Coronary artery (tissue), 2 donors: ENCODE measurements around the gene DOCK6.

Experiments used
- DNase-seq: peaks from one replicate; pipeline ENCODE4 v3.0.0-alpha.2; 2017; ENCODE audit warnings: low spot score
- H3K27ac ChIP-seq, 2 donors: fragments of 200-600 bp; sonication (generic); one replicate each; pipeline ENCODE4 v1.5.1; 2016 to 2019
- H3K4me3 ChIP-seq: fragments of 200-600 bp; sonication (generic); 2 replicates; pipeline ENCODE4 v1.5.1; 2016; ENCODE audit warnings: mild to moderate bottlenecking, moderate library complexity
- CTCF ChIP-seq: fragments of 200-600 bp; sonication (generic); IDR thresholded peaks from one replicate; pipeline ENCODE4 v1.5.1; 2019; ENCODE audit warnings: antibody characterized with exemption

DOCK6 gene

GRCh38 chr19:11197291-11198174 is 64.8 kb downstream of the DOCK6 start, which contains the start of gene KANK2:
KANK2 (minus strand) TSS chr19:11197545; CDS start chr19:11194511, 3,034 bp downstream.
- peak within 1 kb of the TSS; percentile 87 to 100 for H3K27ac ChIP-seq
- no peak for TF ChIP-seq CTCF
- DNase-seq: peak; percentile 90
- peak within 1 kb of the TSS; percentile 99 for H3K4me3 ChIP-seq

DNA sequence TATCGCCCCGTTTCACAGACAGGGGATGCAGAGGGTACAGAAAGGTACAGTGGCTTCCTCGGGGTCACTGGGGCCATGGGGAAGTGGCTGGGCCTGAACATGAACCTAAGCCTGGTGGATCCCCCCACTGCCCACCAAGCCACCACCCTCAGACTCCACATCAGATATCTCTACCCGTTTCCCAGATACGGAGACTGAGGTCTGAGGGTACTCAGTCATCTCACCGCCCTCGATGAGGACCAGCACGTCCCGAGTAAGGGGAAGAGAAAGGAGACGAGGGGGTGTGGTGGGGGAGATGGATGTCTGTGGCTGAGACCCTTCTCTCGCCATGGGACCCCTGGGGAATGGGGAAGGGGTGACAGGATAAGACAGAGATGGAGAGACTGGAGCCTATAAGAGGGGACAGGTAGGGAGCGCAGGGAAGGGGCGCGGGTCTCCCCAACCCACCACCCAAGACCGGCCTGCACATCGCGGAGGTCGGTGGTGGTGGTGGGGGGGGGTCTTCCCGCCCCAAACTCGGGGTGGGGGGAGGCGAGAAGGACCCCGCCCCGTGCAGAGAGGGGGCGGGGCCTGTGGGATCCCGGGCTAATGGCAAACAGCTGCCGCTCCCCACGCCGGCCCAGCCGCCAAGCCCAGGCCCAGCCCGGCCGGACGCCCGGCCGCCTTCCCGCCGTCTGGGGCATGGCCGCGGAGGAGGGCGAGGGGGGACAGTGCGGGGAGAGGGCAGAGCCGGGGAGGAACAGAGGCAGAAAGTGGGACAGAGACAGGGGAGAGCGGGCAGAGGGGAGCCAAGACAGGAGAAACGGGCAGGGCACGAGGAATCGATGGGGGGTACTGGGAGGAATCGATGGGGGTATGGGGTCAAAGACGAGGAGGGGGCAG is 65.7 kb downstream of the DOCK6 start:
- Histone ChIP-seq H3K27ac (peak overlapping the region; percentile 87 to 100), H3K4me3 (peak overlapping the region; percentile 99)
- DNase-seq: no peak
- TF ChIP-seq CTCF: no peak

DNA sequence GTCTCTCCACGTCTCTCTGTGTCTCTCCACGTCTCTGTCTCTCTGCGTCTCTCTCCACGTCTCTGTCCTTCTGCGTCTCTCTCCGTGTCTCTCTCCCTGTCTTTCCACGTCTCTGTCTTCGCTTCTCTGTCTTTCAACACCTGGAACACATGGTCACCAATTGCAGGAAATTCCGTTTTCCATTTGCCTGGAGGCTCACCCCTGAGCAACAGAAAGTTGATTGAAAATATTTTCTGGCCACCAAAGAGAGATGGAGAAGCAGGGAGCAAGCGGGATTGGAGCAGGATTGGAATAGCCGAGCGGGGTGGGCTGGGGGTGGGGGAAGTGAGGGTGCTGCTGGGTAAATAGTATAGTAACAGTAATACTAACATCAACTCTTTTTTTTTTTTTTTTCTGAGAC is 66.6 kb downstream of the DOCK6 start:
- Histone ChIP-seq H3K27ac (peak overlapping the region; percentile 87 to 100), H3K4me3 (peak overlapping the region; percentile 99)
- DNase-seq: no peak

GRCh38 chr19:11194656-11195558 is 67.4 kb downstream of the DOCK6 start:
- Histone ChIP-seq H3K4me3 (peak overlapping the region; percentile 99), H3K27ac (peak overlapping the region; percentile 87 to 100)
- no peak for DNase-seq
- no peak for TF ChIP-seq CTCF

More for the DNA sequence above, 66.6 kb downstream of the DOCK6 start:
- no peak for TF ChIP-seq CTCF

- no peak for TF ChIP-seq CTCF
- no peak for DNase-seq
- Histone ChIP-seq H3K4me3 (peak overlapping the region; percentile 99), H3K27ac (peak overlapping the region; percentile 87 to 100)
These were observed 68.2 kb downstream of the DOCK6 start for GRCh38 chr19:11194173-11194572.
